Spleen (tissue), 11 donors: ENCODE results near the gene KRTAP2-4. TPM values are rescaled to one million over a fixed set of nuclear protein-coding genes. Genes with fewer than 3 reads are reported as not detected.
"Not testable (repeated sequence)": the region's sequence is repeated elsewhere in the genome, so short reads cannot be mapped to it uniquely, and the experiment has no call there.

Source experiments
- DNase-seq: peaks from one replicate; pipeline ENCODE4 v3.0.0-alpha.2; 2020
- H3K27ac ChIP-seq, 8 donors: fragments of 200-600 bp; sonication (generic) in 7 of 8; 1 replicate in 4 of 8; 2 replicates in 4 of 8; pipeline versions ENCODE4 v1.5.0 to v1.8.0; 2016 to 2021; ENCODE audit warnings: inconsistent platforms in 4 of 8, mild to moderate bottlenecking in 4 of 8, moderate library complexity in 1 of 8
- H3K27me3 ChIP-seq, 7 donors: fragments of 200-600 bp; sonication (generic) in 6 of 7; replicated peaks in 1 of 7; 1 replicate in 4 of 7; 2 replicates in 3 of 7; pipeline versions ENCODE4 v1.5.0 to v1.8.0; 2016 to 2021; ENCODE audit warnings: inconsistent platforms in 3 of 7, mild to moderate bottlenecking in 1 of 7
- H3K36me3 ChIP-seq, 6 donors: fragments of 200-600 bp; sonication (generic) in 5 of 6; 1 replicate in 4 of 6; 2 replicates in 2 of 6; pipeline versions ENCODE4 v1.5.0 to v1.8.0; 2016 to 2021; ENCODE audit warnings: inconsistent platforms in 2 of 6
- H3K4me1 ChIP-seq, 6 donors: fragments of 200-600 bp; sonication (generic) in 5 of 6; 1 replicate in 3 of 6; 2 replicates in 3 of 6; pipeline versions ENCODE4 v1.5.0 to v1.8.0; 2016 to 2021; ENCODE audit warnings: inconsistent platforms in 3 of 6
- H3K4me3 ChIP-seq, 8 donors: fragments of 200-600 bp; sonication (generic) in 7 of 8; 1 replicate in 4 of 8; 2 replicates in 4 of 8; pipeline versions ENCODE4 v1.5.0 to v1.8.0; 2016 to 2021; ENCODE audit warnings: inconsistent platforms in 4 of 8, mild to moderate bottlenecking in 4 of 8, moderate library complexity in 2 of 8
- H3K9me3 ChIP-seq, 8 donors: fragments of 200-600 bp; sonication (generic) in 7 of 8; 1 replicate in 4 of 8; 2 replicates in 4 of 8; pipeline versions ENCODE4 v1.5.0 to v1.8.0; 2016 to 2021; ENCODE audit warnings: inconsistent platforms in 4 of 8
- CTCF ChIP-seq, 11 experiments: fragments of 200-600 bp in 7 of 11; fragments of 450-650 bp in 4 of 11; sonication (generic) in 4 of 11; IDR thresholded peaks in 8 of 11; conservative IDR thresholded peaks in 3 of 11; 1 replicate in 7 of 11; 2 replicates in 4 of 11; pipeline versions ENCODE4 v1.4.0 to v1.8.0; 2016 to 2021; ENCODE audit warnings: antibody characterized with exemption in 11 of 11, inconsistent platforms in 4 of 11, mild to moderate bottlenecking in 1 of 11
- POLR2A ChIP-seq, 3 donors: fragments of 450-650 bp; IDR thresholded peaks; one replicate each; pipeline ENCODE4 v1.5.1; 2017; ENCODE audit warnings: antibody characterized with exemption in 3 of 3, mild to moderate bottlenecking in 1 of 3
- POLR2AphosphoS5 ChIP-seq, 3 donors: sonication (generic); formaldehyde crosslinking; IDR thresholded peaks; one replicate each; pipeline ENCODE4 v1.5.1; 2017; ENCODE audit warnings: antibody characterized with exemption in 3 of 3
- whole genome bisulfite sequencing, 5 donors: extraction: QIAGEN DNeasy Blood & Tissue Kit in 3 of 5; methylation state at CpG; one replicate each; pipeline versions ENCODE4 v1.1.5 to v1.1.7; 2013 to 2018; 5-methylcytosine and 5-hydroxymethylcytosine counted together
- intact Hi-C: fragments of 100-400 bp; cut with DNase I; formaldehyde crosslinking; loops from one replicate; pipeline ENCODE4 v1.15.0; 2023; ENCODE audit warnings: low total_unique reads
- polyA plus RNA-seq, 3 donors: library from polyadenylated mRNA; stranded (reverse); fragments of 200-250 nt; gene quantifications; one replicate each; pipeline ENCODE4 v1.2.1, GENCODE V29; 2013
- total RNA-seq, 7 donors: library from RNA; depleted of rRNA in 3 of 7; stranded (reverse); fragments of >200 nt in 3 of 7; fragmentation: NEBNext Ultra II Directional in 4 of 7; extraction: Animal tissue kit (Norgen Biotek cat#: 25700) in 4 of 7; gene quantifications; one replicate each; pipeline versions ENCODE4 v1.1.0 to v1.2.1, GENCODE V29; 2016 to 2021
- donor health status: healthy with polysubstance abuse.
- donor health status: DM: no; HTN: no; CAD: no; lungs with moderate emphysema.
- donor health status: DM: no; HTN: no; CAD: no.
- donor health status: Bipolar disorder and iron deficiency.
- donor health status: healthy.
- donor health status: DM: no; HTN: no; CAD: no.
- donor health status: DM: yes; HTN: yes; CAD: no.

The KRTAP2-4 gene
- total and polyA plus RNA-seq, 10 donors = not detected

GRCh38 chr17:41061964-41062363 lies 3.7 kb downstream of the KRTAP2-4 start:
- intact Hi-C loops = no loop called here
- WGBS, 5 donors = 68 to 85% (median 80%) methylated on average over 1 of the region's 1 CpG
- H3K4me1 ChIP-seq = no peaks in the 10 kb centered on the region

GRCh38 chr17:41060052-41060604 lies 5.6 kb downstream of the KRTAP2-4 start, which contains the start of gene KRTAP2-3:
Gene KRTAP2-3, minus strand, starts transcription at chr17:41060114. Its CDS starts 64 bp downstream, at chr17:41060050.
- no peak within 1 kb of the TSS for H3K27ac ChIP-seq
- H3K4me1 ChIP-seq = no peaks in the 10 kb centered on the region
- DNase-seq = no peak
- TF ChIP-seq CTCF (IDR thresholded peaks at IDR 0.05 in 8 of 11, conservative IDR thresholded peaks at IDR 0.05 in 3 of 11) = no peak
- no peak for TF ChIP-seq POLR2A (IDR thresholded peaks at IDR 0.05)
- TF ChIP-seq POLR2AphosphoS5 (IDR thresholded peaks at IDR 0.05) = no peak
- intact Hi-C loops = no loop called here
- H3K27me3 ChIP-seq = peaks cover 0 to 47% (median 7%) of the 10 kb centered on the region in 7 donors
- WGBS, 5 donors = 66 to 74% (median 69%) methylated on average over 5 to 6 of the region's 6 CpGs
- no peak within 1 kb of the TSS for H3K4me3 ChIP-seq
- H3K36me3 ChIP-seq = no peaks in the 10 kb centered on the region
- peaks cover 0 to 10% (median 3%) of the 10 kb centered on the region in 8 donors for H3K9me3 ChIP-seq

More at GRCh38 chr17:41061964-41062363, 3.7 kb downstream of the KRTAP2-4 start:
- no peak for TF ChIP-seq POLR2A (IDR thresholded peaks at IDR 0.05)
- no peak for TF ChIP-seq POLR2AphosphoS5 (IDR thresholded peaks at IDR 0.05)
- TF ChIP-seq CTCF (IDR thresholded peaks at IDR 0.05 in 8 of 11, conservative IDR thresholded peaks at IDR 0.05 in 3 of 11) = no peak
- H3K36me3 ChIP-seq = no peaks in the 10 kb centered on the region
- H3K27ac ChIP-seq = no peak overlapping the region
- no peak overlapping the region for H3K4me3 ChIP-seq
- DNase-seq = no peak
- H3K9me3 ChIP-seq = peaks cover 0 to 10% (median 3%) of the 10 kb centered on the region in 8 donors
- H3K27me3 ChIP-seq = peaks cover 0 to 45% (median 7%) of the 10 kb centered on the region in 7 donors

- H3K4me1 ChIP-seq, H3K4me3 ChIP-seq, intact Hi-C loops, H3K27ac ChIP-seq, H3K36me3 ChIP-seq, DNase-seq, H3K9me3 ChIP-seq: not testable (repeated sequence)
- peaks cover 0 to 48% (median 7%) of the 10 kb centered on the region in 7 donors for H3K27me3 ChIP-seq
- 34 to 54% (median 42%) methylated on average over 8 to 13 of the region's 31 CpGs for WGBS, 5 donors
Measured at GRCh38 chr17:41059276-41060051, 6.2 kb downstream of the KRTAP2-4 start.

GRCh38 chr17:41058741-41059140 lies 6.9 kb downstream of the KRTAP2-4 start:
- no peak for DNase-seq
- Histone ChIP-seq H3K36me3 (no peaks in the 10 kb centered on the region), H3K27ac (no peak overlapping the region), H3K4me3 (no peak overlapping the region), H3K27me3 (peaks cover 0 to 56% (median 7%) of the 10 kb centered on the region in 7 donors), H3K9me3 (peaks cover 0 to 10% (median 3%) of the 10 kb centered on the region in 8 donors), H3K4me1 (no peaks in the 10 kb centered on the region)
- 90 to 94% (median 92%) methylated on average over 5 of the region's 5 CpGs for WGBS, 5 donors
- intact Hi-C loops = no loop called here
- no peak for TF ChIP-seq CTCF (IDR thresholded peaks at IDR 0.05 in 8 of 11, conservative IDR thresholded peaks at IDR 0.05 in 3 of 11)
- no peak for TF ChIP-seq POLR2AphosphoS5 (IDR thresholded peaks at IDR 0.05)
- no peak for TF ChIP-seq POLR2A (IDR thresholded peaks at IDR 0.05)
